Smooth muscle cell of the brain vasculature (primary cell): ENCODE measurements around the gene CEBPA.

Experiments used
- DNase-seq: peaks from one replicate; pipeline ENCODE4 v3.0.0-alpha.2; 2012; ENCODE audit warnings: low read depth, low spot score

Gene CEBPA

DNA sequence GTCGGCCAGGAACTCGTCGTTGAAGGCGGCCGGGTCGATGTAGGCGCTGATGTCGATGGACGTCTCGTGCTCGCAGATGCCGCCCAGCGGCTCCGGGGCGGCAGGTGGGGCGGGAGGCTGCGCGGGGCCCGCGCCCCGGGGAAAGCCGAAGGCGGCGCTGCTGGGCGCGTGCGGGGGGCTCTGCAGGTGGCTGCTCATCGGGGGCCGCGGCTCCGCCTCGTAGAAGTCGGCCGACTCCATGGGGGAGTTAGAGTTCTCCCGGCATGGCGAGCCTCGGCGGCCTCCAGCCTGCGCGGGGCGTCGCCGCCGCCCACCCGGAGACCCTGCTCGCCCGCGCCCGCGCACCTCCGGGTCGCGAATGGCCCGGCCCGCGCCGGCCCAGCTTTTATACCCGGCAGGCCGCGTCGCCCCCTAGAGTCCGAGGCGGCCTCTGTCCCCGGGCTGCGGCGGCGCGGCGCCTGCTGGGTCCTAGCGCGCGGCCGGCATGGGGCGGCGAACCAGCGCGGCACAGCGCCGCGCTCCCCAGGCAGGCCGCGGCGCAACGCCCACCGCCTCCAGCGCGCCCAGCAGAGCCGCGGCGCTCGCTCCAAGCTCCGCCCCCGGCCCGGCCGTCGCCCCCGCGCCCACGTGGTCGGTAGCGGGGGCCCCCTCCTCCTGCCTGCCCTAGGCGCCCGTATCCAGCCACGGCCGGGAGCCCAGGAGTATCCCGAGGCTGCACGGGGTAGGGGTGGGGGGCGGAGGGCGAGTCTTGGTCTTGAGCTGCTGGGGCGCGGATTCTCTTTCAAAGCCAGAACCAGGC lies at the start of gene CEBPA:
Gene CEBPA, minus strand, starts transcription at position 360 of the 799 bp plus-strand sequence. Its CDS starts 120 bp downstream, at position 240.
- DNase-seq = no peak

DNA sequence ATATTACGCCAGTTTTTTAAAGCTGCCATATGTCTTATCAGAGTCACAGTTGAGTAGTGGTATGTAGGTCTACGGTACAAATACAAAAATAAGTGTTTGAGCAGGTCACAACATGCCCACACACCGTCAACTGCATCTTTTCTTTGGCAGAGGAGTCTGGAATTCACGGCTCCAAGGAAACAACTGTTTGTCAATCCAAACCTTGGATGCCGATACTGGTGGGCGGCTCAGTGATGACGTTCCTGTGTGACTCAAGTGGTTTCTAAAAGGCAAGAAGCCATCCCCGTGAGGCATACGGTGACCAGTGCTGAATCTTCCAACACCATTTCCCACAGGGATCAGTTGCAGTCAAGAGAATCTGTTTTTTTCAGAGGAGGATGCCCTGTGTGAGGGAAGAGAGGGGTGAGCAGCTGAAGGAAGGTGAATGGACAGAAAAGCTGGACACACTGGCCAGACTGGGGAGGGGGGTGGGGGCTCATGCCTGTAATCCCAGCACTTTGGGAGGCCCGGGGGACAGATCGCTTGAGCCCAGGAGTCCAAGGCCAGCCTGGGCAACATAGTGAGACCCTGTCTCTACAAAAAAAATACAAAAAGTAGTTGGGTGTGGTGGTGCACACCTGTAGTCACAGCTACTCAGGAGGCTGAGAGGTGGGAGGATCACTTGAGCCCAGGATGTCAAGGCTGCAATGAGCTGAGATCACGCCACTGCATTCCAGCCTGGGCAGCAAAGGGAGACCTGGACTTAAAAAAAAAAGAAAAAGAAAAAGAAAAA lies 48.4 kb upstream of the CEBPA start:
- no peak for DNase-seq

DNA sequence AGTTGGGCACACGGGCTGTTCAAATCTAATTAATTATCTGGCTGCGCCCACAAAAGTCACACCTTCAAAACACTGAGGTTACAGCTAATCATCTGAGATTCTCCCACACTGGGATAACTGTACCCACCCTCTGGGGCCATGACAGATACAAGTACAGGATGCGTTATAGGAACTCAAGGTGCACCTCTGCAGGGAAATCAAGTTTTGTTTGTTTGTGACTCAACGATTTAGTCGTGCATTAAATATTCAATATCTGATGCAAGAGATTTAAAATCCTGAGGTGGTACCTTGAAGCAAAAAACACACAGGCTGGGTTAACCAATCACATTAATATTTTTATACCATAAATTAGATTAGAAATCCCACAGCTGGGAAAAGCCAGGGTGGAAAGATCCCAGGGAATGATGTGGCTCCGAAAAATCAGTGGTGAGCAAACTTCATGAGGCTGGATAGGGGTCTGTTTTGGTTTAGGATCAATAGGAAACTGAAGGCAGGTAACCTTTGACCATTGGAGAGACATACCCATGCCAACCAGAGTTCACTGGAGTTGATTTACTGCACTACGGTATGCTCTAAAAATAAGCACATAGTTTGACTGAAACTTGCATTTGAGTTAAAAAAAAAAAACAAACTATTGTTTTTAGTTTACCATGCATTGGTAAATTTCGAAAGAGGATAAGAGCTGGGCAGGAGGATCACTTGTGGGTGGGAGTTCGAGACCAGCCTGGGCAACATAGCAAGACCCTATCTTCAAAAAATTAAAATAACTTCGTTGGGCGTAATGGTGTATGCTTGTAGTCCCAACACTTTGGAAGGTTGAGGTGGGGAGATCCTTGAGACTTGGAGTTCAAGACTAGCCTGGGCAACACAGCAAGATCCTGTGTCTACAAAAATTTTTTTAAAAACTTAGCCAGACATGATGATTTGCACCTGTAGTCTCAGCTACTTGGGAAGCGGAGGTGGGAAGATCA lies 47.3 kb upstream of the CEBPA start:
- no peak for DNase-seq

DNA sequence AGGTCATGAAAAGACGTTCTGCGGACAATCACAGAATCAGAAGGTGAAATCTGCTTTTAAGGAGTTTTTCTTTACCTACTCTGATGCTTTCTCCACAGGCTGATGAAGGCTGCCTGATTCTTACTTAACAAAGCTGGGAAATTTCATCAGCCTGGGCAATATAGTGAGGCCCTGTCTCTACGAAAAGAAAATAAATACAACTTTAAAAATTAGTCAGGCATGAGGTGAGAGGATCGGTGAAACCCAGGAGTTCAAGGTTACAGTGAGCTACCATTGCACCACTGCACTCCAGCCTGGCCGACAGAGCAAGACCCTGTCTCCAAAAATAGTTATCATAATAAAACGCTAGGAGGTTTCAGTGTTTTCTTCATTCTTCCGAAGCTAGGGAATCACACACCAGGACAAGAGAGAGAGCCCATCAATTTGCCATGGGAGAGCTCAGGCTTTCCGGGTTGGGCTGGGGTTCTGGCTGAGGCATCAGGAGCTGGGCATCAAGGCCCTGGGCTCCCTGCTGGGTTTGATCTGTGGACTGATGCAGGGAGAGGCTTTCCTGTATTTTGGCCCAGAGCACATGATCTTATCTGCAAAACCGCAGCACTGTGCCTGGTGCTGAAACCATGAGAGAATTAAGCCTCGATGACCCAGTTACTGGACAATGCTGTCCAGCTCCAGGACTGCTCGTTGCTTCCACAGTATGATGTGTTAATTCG lies 46.1 kb upstream of the CEBPA start:
- no peak for DNase-seq

DNA sequence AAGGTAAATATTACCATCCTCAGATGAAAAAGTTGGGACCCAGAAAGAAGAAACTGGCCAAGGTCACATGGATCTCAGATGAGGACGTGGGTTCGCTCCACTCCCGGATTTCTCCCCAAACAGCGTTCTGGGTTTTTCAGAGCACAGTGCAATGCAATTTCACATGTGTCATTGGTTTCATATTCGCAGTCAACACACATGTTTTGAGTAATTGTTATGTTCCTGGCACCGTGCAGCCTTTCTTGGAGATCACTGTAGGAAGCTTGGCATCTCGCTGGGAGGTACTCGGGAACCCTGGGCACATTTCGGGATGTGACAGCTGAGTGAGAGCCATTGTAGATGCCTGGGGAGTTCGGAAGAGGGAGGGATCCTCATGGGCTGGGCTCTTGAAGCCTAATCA lies 45.0 kb upstream of the CEBPA start:
- DNase-seq = no peak

DNA sequence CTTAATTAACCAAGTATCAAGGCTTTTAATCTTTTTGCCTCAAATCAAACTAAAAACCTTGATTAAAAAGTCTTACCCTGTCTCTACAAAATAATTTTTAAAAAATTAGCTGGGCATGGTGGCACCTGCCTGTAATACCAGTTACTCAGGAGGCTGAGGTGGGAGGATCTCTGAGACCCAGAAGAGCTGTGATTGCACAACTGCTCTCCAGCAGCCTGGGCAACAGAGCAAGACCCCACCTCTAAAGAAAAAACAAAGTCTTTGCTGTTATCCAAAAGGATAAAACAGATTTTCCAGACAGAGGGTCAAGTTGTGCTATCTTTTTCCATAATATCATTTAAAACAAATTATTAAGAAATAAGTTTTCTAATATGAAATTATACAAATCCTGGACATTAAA lies 44.3 kb upstream of the CEBPA start:
- DNase-seq = no peak

DNA sequence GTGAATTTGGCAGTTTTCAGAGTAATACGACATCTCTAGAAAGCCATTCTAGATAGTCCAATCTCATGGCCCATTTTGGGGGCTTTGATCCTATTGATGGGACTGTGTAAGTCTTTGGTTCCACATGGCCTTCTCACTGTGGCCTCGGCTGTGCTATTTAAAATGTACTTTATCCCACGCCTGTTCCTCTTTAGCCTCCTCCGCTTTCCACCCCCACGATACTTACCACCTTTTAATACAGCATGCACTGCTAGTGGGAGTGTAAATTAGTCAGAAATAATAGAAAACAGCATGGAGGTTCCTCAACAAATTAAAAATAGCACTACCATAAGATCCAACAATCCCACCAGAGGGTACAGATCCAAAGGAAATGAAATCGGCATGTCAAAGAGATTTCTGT lies 42.8 kb upstream of the CEBPA start:
- no peak for DNase-seq

DNA sequence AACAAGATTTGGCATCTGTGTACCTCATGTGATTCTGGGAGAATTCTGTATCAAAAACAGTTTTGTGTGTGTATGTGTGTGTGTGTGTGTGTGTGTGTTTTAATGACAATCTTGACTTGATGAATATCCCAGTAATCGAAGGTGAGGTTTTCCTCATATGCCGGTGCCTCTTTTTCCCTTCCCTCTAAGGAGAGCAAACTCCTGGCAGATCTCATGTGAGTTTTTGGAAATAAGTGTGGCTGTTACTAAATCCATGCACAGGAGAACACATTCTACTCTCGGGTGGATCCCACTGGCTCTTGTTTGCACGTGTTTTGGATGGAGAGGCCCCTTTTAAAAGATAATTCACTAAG lies 42.2 kb upstream of the CEBPA start:
- no peak for DNase-seq

DNA sequence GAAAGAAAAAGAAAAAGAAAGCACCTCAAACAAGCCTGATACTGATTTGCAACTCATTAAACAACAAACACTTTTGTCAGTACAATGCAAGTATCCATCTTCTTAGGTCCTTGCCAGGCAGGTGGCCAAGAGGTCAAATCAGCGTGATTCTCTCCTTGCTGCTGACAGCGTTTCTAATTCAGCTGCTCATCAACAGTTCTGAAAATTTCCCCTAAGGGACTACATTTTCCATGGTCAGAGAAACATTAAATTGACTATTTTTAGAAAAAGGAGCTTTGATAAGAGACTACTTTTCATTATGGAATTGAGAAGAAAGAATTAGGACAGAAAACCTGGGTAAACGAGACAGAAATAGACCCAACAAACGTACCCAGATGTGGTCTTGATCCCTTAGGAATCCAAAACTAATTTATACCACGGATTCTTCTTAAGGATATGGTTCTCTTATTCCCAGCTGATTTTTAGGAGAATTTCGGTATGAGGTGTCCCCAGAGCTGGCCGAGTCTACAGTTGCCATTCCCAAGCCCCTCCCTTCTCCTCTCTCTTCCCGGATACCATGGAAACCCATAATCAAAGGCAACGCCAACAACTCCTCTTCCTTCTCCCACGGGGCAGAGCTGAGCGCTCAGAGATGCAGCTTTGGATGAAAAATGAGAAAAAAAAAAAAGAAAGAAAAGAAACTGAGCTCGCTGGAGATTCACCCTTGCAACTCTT lies 41.7 kb upstream of the CEBPA start:
- DNase-seq = no peak

DNA sequence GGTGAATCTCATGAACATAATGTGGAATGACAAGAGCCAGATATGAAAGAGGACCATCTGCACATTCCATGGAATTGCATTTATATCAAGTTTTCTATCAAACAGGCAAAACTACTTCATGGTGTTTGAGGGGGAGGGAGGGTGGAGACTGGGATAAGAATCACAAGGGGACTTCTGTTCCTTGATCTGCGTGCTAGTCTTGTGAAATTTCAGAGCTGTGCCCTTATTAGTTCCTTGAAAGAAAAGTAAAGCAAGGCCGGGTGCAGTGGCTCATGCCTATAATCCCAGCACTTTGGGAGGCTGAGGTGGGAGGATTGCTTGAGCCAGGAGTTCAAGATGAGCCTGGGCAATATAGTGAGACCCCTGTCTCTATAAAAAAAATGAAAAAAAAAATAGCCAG lies 41.0 kb upstream of the CEBPA start:
- no peak for DNase-seq

DNA sequence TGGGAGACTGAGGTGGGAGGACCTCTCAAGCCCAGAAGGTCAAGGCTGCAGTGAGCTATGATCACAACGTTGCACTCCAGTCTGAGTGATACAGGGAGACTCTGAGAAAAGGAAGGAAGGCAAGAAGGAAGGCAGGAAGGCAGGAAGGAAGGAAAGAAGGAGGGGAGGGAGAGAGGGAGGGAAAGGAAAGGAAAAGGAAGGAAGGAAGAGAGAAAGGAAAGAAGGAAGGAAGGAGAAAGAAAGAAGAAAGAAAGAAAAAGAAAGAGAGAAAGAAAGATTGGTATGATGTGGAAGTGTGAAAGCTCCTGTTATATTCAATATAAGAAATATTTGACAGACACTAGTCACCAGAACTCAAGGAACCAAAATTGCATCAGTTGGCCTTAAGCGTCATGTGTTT lies 38.7 kb upstream of the CEBPA start:
- no peak for DNase-seq

DNA sequence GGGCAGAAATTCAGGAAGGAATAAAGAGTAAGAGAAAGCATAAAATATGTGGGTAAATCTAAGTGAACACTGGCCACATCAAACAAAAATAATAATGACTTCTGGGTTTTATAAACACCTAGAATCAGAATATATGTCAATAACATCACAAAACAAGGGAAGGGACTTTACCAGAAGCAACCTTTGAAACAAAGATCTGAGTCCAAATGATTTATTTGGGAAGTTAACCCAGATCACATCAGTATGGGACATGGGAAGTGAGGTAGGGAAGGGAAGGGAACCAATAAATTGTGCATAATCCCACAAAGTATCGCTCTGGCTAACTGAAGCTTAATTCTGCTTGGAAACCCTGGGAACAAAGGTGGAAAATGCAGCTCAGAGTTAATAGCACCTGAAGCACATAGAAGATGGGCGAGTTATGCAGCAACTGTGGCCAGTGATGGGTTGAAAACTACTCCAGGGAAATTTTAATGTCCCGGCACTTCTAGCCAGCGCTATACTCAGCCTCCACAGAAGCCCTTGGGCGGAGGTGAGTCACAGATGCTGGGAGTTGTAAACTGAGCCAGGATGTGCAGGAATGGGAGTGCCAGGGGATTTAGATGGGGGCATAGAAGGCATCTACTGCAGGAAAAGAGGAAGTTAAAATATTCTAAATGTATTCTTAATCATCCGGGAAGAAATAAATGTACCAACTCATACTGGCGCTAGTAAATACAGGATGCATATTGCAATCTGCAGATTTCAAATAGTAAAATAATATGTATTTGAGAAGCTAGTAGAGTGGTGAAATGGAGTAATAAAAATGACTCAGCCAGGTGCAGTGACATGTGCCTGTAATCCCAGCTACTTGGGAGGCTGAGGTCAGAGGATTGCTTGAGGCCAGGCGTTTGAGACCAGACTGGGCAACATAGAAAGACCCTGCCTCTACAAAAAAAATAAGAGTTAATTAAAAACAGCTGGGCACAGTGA lies 37.0 kb upstream of the CEBPA start:
- no peak for DNase-seq

DNA sequence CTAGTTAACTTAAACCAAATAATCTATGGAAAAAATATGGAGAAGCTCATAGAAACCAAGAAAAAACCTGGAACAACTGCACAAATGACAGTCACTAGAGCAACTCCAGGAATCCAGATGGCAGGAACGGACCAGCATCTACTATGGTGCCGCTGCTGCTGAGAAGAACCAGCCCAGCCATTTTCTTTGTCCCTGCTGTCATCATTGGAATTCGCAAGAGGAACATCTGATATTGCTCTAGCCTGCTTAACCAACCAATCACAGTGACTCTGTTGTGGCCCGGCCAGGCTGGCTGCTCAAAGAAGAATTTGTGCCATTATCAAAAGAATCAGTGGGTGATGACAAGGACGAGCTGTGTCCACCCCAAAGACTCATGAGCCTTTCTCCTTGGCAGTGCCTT lies 33.1 kb upstream of the CEBPA start:
- no peak for DNase-seq

DNA sequence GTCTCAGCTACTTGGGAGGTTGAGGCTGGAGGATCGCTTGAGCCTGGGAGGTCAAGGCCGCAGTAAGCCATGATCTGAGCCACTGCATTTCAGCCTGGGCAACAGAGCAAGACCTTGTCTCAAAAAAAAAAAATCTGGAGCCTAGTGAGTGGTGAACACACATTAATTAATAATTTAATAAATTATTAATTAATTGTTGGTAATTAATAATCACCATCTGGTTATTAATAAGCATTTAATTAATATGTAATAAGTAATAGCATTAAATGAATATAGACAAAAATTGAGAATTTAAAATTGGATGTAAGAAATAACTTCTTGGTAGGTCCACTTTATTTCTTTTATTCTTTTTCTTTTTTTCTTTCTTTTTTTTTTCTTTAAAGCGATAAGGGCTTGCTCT lies 31.9 kb upstream of the CEBPA start:
- no peak for DNase-seq

DNA sequence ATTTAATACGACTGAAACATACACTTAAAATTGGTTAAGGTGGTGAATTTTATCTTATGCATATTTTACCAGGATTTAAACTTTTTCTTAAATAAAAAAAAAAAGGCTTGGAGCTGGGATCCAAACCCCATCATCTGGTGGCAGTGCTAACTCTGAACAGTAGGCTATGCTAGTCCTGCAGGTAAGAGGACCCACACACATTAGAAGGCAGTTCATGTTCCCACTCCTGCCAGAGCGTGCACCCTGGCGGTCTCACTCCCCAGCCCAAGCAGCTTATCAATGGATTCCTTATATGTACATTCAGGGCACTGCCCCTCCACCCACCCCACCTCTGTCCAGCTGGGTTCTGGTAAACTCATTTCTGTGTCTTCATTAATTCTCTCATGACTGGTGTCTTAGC lies 31.3 kb upstream of the CEBPA start:
- no peak for DNase-seq

DNA sequence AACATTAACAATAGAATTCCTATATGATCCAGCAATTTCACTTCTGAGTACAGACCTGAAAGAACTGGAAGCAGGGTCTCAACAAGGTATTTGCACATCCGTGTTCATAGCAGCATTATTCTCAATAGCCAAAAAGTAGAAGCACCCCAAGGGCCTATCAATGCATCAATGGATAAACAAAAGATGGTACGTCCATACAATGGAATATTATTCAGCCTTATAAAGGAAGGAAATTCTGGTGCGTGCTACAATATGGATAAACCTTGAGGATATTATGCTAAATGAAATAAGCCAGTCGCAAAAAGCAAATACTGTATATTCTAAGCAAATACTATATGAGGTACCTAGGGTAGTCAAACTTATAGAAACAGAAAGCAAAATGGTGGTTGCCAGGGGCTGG lies 30.8 kb upstream of the CEBPA start:
- DNase-seq = no peak

DNA sequence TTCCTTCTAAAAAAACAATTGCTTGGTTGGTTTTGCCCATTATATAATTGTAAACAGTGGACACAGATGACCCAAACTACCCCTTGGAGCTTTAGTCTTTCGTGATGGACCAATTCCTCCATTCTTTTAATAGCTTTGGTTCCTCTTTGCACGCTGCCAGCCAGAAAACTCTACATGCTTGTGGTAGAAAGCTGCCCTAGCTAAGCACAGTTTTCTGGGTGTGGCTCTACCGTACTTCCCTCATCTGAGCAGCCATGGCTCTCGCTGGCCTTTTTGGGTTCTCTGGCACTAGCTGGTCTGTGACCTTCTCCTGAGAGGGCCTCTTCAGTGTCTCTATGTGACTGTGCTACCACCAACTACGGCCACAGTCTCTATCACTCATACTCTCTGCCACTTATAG lies 29.9 kb upstream of the CEBPA start:
- no peak for DNase-seq

DNA sequence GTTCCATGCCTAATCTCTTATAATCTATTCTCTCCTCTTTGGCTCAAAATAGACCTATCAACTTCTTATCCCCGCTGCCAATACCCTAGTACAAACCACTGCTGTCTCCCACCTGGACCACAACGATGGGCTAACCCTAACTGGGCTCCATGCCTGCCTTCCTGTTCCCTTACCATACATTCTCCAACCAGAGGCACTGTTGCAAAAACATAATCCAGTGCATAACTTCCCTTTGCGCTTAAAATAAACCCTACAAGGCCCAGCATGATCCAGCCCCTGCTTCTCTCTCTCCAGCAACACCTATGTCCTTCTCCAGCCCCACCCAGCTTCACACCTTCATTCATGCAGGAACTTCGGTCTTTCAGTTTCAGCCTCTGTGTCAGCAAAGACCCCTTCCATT lies 27.4 kb upstream of the CEBPA start:
- DNase-seq = no peak

DNA sequence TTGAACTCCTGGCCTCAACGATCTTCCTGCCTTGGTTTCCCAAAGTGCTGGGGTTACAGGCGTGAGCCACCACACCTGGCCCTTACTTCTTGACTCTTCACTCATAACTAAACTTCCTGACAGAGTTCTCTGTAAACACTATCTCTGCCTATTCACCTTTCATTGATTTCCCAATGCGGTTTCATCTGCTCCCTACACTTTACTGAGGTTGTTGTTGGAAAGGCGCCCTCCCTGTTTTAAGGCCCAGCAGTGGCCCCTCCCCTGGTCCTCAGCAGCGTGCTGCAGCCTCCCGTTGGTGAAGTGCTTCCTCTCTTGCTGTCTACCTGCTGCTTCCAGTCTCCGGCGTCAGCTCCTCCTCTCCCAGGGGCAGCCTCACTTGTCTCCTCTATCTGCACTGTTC lies 26.7 kb upstream of the CEBPA start:
- DNase-seq = no peak

DNA sequence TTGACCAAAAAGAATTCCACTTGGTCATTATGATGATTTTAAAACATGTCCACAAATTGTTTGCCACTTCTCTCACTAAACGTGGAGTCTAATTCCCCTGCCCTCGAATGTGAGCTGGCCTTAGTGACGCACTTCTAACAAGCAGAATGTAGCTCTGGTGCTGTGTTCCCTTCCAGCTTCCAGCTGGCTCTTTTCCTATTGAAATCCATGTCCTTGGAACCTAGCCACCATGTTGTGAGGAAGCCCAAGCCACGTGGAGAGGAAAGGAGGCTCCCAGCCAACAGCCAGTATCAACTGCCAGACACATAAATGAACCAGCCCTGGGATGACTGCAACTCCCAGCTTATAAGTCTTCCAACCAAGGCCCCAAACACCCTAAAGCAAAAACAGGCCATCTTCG lies 23.6 kb upstream of the CEBPA start:
- no peak for DNase-seq
